Omental fat pad (tissue), 4 donors: ENCODE data around the gene ATRIP. TPM values are rescaled to one million over a fixed set of nuclear protein-coding genes. Genes with fewer than 3 reads are reported as not detected.
"Not testable (repeated sequence)": the region's sequence is repeated elsewhere in the genome, so short reads cannot be mapped to it uniquely, and the experiment has no call there.

Experiments used
- ATAC-seq: fragments of 150-250 bp; one replicate; pipeline ENCODE4 v1.9.1; 2016; ENCODE audit warnings: mild to moderate bottlenecking, moderate library complexity; ENCODE audit not compliant: low FRiP score
- DNase-seq: peaks from one replicate; pipeline ENCODE4 v3.0.0-alpha.2; 2019; ENCODE audit warnings: low spot score
- total RNA-seq, 4 donors: library from RNA; depleted of rRNA; stranded (reverse); fragments of >200 nt; gene quantifications; one replicate each; pipeline ENCODE4 v1.1.0, GENCODE V29; 2016
- TF ChIP-seq, protein P1 (sequence below), 3 donors: fragments of 450-650 bp; IDR thresholded peaks; one replicate each; pipeline ENCODE4 v1.5.1; 2016 to 2017; ENCODE audit warnings: antibody characterized with exemption in 3 of 3, mild to moderate bottlenecking in 3 of 3, moderate library complexity in 2 of 3

Gene ATRIP
- total RNA-seq, 4 donors from 2014 or later, result 4.0 to 6.5 (median 5.5) TPM

DNA sequence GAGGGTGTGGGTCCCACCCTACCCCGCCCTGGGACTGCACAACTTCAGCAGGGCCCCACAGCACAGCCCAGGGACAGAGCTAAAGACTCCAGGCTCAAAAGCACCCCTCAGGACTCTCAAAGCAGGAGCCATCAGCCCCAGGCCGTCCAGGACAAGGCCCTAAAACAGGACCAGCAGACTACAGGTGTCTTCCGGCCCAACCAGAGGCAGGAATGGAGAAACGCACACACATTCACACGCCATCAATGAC is 26.1 kb downstream of the ATRIP start:
- ATAC-seq (peak; percentile 47), DNase-seq (no peak)
- TF ChIP-seq, protein P1, sequence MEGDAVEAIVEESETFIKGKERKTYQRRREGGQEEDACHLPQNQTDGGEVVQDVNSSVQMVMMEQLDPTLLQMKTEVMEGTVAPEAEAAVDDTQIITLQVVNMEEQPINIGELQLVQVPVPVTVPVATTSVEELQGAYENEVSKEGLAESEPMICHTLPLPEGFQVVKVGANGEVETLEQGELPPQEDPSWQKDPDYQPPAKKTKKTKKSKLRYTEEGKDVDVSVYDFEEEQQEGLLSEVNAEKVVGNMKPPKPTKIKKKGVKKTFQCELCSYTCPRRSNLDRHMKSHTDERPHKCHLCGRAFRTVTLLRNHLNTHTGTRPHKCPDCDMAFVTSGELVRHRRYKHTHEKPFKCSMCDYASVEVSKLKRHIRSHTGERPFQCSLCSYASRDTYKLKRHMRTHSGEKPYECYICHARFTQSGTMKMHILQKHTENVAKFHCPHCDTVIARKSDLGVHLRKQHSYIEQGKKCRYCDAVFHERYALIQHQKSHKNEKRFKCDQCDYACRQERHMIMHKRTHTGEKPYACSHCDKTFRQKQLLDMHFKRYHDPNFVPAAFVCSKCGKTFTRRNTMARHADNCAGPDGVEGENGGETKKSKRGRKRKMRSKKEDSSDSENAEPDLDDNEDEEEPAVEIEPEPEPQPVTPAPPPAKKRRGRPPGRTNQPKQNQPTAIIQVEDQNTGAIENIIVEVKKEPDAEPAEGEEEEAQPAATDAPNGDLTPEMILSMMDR (IDR thresholded peaks at IDR 0.05), result no peak

DNA sequence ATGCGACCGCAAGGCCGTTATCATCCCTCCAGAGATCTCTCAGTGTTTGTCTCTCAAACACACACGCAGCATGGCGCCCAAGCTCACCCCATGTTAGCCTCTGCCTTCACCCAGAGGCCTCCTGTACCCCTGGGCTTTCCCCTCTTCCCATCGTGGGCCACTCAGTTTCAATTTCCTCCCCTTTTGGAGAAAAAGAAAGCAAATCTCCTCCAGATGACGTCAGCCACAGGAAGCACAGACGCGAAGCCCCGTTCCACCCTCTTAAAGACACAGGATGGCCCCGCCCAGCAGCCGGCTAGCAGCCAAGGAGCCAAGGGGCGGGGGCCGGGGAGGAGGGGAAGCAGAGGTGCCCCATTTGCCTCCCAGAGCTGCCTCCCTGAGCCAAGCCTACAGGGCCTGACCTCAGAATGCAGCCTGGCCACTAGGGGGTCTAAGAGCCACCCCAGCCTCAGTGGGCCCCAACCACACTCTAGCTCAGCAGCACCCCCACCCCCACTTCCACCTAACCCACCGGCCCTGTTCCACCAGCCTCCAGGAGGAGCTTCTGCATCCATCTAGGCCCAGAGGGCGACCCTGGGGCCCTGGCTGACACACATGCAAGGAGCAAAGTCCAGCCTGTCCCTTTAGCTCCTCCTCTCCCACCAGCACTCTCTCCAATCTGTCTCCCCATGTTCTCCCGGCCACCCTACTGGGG is 26.5 kb downstream of the ATRIP start:
- TF ChIP-seq, protein P1 (IDR thresholded peaks at IDR 0.05), result no peak
- peak; percentile 78 for DNase-seq
- peak; percentile 89 for ATAC-seq

DNA sequence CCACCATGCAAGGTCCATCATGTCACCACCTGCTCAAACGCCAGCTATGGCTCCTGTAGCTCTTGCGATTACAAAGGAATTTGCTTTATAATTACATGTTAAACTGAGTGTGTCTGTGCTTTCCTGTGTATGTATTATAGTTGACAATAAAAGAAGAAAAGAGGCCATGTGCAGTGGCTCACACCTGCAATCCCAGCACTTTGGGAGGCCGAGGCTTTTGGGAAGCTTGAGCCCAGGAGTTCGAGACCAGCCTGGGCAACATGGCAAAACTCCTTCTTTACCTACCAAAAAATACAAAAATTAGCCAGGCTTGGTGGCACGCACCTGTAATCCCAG is 27.0 kb downstream of the ATRIP start:
- ATAC-seq, result no peak
- no peak for DNase-seq
- TF ChIP-seq, protein P1 (IDR thresholded peaks at IDR 0.05), result no peak

DNA sequence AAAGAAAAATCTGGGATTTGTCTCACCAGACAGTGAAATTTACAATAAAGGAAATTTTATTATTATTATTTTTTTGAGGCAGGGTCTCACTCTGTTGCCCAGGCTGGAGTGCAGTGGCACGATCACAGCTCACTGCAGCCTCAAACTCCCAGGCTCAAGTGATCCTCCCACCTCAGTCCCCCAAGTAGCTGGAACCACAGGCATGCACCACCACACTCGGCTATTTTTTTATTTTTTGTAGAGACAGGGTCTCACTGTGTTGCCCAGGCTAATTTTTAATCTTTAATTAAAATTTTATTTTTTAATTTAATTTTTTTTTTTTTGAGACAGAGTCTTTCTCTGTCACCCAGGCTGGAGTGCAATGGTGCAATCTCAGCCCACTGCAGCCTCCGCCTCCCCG is 27.5 kb downstream of the ATRIP start:
- not testable (repeated sequence) for DNase-seq, ATAC-seq

DNA sequence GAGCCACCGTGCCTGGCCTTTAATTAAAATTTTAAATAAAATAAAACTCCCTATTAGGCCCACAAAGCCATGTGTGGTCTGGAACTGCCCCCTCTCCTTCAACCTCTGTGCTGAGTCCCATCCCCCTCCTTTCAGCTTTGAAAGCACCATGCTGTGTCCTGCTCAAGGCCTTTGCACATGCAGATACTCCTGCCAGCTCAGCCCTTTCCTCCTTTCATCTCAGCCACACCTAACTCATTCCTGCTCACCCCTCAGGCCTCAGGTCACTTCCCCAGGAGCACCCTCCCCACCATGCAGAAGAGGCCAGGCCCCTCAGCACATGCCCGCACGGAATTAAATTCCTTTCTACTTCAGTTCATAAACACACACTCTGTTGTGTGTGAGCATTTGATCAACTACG is 28.1 kb downstream of the ATRIP start:
- no peak for ATAC-seq
- DNase-seq, result no peak
- TF ChIP-seq, protein P1 (IDR thresholded peaks at IDR 0.05), result no peak

DNA sequence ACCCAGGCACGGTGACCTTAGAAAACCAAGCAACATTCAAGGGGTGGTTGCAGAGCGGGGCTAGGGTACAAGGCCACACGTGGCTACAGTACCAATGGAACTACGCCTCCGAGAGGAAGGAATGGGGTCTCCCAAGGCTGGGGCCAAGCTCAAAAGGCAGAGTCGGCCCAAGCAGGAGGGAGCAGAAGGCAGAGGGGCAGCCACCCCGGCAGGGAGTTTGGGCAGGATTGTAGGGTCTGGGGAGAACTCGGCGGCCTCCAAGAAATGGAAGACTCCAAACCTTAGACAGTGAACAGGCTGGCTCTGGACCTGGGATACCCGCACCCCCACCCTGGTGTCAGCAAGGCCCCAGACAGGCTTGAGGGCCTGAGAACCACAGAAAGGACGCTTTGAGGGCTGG is 28.7 kb downstream of the ATRIP start:
- ATAC-seq, result no peak
- TF ChIP-seq, protein P1 (IDR thresholded peaks at IDR 0.05), result no peak
- no peak for DNase-seq

DNA sequence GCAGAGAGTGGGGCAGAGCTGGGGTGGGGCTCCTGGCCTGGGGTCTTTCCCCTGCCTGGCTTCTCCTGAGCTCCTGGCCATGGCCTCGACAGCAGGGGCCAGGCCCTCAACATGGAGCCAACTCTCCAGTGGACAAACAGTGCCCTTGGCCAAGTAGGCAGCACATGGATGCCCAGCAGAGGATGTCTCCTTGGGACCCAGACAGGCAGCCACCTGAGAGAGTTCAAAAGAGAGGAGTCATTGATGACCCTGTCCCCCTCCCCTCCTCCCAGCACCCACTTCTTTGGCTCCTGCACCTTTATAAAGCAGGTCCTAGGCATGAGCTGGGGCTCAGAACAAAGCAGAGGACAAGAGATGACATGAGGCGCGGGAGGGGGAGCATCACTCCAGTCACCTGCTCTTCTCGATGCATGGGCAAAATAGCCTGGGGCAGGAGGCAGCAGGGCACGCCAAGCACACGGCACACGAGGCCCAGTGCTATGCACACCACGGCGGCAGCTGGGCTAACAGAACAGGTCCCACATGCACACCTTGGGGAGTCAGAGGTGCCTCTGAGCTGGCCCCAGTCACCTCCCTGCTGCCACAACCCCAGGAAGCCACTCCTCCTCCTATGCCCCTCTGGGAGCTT is 30.0 kb downstream of the ATRIP start:
- no peak for ATAC-seq
- DNase-seq, result no peak
- TF ChIP-seq, protein P1 (IDR thresholded peaks at IDR 0.05), result no peak
